ENCODE results near the gene CTTNBP2NL. TPM values are rescaled to one million over a fixed set of nuclear protein-coding genes. Genes with fewer than 3 reads are reported as not detected.

Gene CTTNBP2NL
- polyA plus RNA-seq, 2 of the 4 experiments (the other 2 are of a cell fraction), result 5.8 to 8.7 TPM

DNA sequence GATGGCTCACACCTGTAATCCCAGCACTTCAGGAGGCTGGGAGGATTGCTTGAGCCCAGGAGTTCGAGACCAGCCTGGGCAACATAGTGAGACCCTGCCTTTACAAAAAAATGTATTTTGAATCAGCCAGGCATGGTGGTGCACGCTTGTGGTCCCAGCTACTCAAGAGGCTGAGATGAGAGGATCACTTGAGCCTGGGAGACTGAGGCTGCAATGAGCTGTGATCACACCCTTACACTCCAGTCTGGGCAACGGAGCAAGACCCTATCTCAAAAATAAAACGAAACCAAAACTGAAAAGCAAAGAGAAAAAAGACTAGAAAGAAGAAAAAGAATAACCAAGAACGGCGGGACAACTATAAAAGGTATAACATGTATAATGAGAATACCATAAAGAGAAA lies 97.3 kb downstream of the CTTNBP2NL start:
- Histone ChIP-seq H3K4me1 (no peaks in the 10 kb centered on the region), H3K4me3 (no peak overlapping the region), H3K9me3 (no peaks in the 10 kb centered on the region), H3K4me2 (peak overlapping the region; percentile 38; the same call in 2 of the 3 replicates), H3K27ac (no peak overlapping the region)
- CTCF ChIA-PET, result no interaction called here
- POLR2A ChIA-PET, result no interaction called here
- TF ChIP-seq HDAC2 (IDR thresholded peaks at IDR 0.05) (no peak), ZFP36 (IDR thresholded peaks at IDR 0.05; ENCODE audit: borderline replicate concordance, partially characterized antibody) (no peak), EP300 (IDR thresholded peaks at IDR 0.05) (no peak), KDM5A (IDR thresholded peaks at IDR 0.05) (no peak), JUN (IDR thresholded peaks at IDR 0.05) (no peak), CBX8 (IDR thresholded peaks at IDR 0.05) (no peak), SMC3 (IDR thresholded peaks at IDR 0.05) (no peak), ZSCAN20 (CRISPR knock-in tag; IDR thresholded peaks at IDR 0.05) (no peak), FOXS1 (CRISPR knock-in tag; IDR thresholded peaks at IDR 0.05) (no peak), SREBF2 (IDR thresholded peaks at IDR 0.05) (no peak), FOSL2 (IDR thresholded peaks at IDR 0.05) (no peak), FOSL2 (CRISPR knock-in tag; IDR thresholded peaks at IDR 0.05) (no peak), RAD21 (conservative IDR thresholded peaks at IDR 0.05 in 1 of 2, IDR thresholded peaks at IDR 0.05 in 1 of 2) (no peak), CBX2 (IDR thresholded peaks at IDR 0.05; ENCODE audit: borderline replicate concordance, low read depth) (no peak), TFCP2L1 (CRISPR knock-in tag; IDR thresholded peaks at IDR 0.05) (no peak)
- TF ChIP-seq, protein P1, sequence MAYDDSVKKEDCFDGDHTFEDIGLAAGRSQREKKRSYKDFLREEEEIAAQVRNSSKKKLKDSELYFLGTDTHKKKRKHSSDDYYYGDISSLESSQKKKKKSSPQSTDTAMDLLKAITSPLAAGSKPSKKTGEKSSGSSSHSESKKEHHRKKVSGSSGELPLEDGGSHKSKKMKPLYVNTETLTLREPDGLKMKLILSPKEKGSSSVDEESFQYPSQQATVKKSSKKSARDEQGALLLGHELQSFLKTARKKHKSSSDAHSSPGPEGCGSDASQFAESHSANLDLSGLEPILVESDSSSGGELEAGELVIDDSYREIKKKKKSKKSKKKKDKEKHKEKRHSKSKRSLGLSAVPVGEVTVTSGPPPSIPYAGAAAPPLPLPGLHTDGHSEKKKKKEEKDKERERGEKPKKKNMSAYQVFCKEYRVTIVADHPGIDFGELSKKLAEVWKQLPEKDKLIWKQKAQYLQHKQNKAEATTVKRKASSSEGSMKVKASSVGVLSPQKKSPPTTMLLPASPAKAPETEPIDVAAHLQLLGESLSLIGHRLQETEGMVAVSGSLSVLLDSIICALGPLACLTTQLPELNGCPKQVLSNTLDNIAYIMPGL (CRISPR knock-in tag; IDR thresholded peaks at IDR 0.05; ENCODE audit: borderline replicate concordance), result no peak
- TF ChIP-seq, protein P2, sequence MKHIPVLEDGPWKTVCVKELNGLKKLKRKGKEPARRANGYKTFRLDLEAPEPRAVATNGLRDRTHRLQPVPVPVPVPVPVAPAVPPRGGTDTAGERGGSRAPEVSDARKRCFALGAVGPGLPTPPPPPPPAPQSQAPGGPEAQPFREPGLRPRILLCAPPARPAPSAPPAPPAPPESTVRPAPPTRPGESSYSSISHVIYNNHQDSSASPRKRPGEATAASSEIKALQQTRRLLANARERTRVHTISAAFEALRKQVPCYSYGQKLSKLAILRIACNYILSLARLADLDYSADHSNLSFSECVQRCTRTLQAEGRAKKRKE (CRISPR knock-in tag; IDR thresholded peaks at IDR 0.05; ENCODE audit: low read depth), result no peak
- TF ChIP-seq, protein P3, sequence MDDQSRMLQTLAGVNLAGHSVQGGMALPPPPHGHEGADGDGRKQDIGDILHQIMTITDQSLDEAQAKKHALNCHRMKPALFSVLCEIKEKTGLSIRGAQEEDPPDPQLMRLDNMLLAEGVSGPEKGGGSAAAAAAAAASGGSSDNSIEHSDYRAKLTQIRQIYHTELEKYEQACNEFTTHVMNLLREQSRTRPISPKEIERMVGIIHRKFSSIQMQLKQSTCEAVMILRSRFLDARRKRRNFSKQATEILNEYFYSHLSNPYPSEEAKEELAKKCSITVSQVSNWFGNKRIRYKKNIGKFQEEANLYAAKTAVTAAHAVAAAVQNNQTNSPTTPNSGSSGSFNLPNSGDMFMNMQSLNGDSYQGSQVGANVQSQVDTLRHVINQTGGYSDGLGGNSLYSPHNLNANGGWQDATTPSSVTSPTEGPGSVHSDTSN (IDR thresholded peaks at IDR 0.05), result no peak
- TF ChIP-seq, protein P4, sequence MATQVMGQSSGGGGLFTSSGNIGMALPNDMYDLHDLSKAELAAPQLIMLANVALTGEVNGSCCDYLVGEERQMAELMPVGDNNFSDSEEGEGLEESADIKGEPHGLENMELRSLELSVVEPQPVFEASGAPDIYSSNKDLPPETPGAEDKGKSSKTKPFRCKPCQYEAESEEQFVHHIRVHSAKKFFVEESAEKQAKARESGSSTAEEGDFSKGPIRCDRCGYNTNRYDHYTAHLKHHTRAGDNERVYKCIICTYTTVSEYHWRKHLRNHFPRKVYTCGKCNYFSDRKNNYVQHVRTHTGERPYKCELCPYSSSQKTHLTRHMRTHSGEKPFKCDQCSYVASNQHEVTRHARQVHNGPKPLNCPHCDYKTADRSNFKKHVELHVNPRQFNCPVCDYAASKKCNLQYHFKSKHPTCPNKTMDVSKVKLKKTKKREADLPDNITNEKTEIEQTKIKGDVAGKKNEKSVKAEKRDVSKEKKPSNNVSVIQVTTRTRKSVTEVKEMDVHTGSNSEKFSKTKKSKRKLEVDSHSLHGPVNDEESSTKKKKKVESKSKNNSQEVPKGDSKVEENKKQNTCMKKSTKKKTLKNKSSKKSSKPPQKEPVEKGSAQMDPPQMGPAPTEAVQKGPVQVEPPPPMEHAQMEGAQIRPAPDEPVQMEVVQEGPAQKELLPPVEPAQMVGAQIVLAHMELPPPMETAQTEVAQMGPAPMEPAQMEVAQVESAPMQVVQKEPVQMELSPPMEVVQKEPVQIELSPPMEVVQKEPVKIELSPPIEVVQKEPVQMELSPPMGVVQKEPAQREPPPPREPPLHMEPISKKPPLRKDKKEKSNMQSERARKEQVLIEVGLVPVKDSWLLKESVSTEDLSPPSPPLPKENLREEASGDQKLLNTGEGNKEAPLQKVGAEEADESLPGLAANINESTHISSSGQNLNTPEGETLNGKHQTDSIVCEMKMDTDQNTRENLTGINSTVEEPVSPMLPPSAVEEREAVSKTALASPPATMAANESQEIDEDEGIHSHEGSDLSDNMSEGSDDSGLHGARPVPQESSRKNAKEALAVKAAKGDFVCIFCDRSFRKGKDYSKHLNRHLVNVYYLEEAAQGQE (IDR thresholded peaks at IDR 0.05), result no peak
- TF ChIP-seq, protein P5, sequence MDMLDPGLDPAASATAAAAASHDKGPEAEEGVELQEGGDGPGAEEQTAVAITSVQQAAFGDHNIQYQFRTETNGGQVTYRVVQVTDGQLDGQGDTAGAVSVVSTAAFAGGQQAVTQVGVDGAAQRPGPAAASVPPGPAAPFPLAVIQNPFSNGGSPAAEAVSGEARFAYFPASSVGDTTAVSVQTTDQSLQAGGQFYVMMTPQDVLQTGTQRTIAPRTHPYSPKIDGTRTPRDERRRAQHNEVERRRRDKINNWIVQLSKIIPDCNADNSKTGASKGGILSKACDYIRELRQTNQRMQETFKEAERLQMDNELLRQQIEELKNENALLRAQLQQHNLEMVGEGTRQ (IDR thresholded peaks at IDR 0.05), result no peak
- 47% methylated on average over 6 of the region's 6 CpGs for WGBS (ENCODE audit: missing lambda C conversion rate)
- DNase-seq (ENCODE audit: low read depth in 1 of 2, low spot score in 1 of 2) (no peak), ATAC-seq (no peak), FAIRE-seq (no peak)

DNA sequence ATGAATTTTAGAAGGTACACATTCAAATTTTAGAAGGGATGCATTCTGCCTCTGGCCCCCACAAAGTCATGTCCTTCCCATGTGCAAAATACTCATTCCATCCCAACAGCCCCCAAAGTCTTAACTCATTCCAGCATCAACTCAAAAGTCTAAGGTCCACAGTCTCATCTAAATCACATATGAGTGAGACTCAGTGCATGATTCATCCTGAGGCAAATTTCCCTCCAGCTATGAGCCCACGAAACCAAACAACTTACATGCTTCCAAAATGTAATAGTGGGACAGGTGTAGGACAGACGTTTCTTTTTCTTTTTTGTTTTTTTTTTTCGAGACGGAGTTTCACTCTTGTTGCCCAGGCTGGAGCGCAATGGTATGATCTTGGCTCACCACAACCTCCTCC lies 100.3 kb downstream of the CTTNBP2NL start:
- ATAC-seq (no peak), FAIRE-seq (no peak), DNase-seq (ENCODE audit: low read depth in 1 of 2, low spot score in 1 of 2) (no peak)
- TF ChIP-seq CBX2 (IDR thresholded peaks at IDR 0.05; ENCODE audit: borderline replicate concordance, low read depth) (no peak), CBX8 (IDR thresholded peaks at IDR 0.05) (no peak), HOXA7 (CRISPR knock-in tag; IDR thresholded peaks at IDR 0.05) (no peak), ZNF302 (CRISPR knock-in tag; IDR thresholded peaks at IDR 0.05) (no peak), EP300 (IDR thresholded peaks at IDR 0.05) (no peak), ZSCAN20 (CRISPR knock-in tag; IDR thresholded peaks at IDR 0.05) (no peak), ESRRA (IDR thresholded peaks at IDR 0.05; ENCODE audit: borderline replicate concordance, low read length) (no peak)
- TF ChIP-seq, protein P6, sequence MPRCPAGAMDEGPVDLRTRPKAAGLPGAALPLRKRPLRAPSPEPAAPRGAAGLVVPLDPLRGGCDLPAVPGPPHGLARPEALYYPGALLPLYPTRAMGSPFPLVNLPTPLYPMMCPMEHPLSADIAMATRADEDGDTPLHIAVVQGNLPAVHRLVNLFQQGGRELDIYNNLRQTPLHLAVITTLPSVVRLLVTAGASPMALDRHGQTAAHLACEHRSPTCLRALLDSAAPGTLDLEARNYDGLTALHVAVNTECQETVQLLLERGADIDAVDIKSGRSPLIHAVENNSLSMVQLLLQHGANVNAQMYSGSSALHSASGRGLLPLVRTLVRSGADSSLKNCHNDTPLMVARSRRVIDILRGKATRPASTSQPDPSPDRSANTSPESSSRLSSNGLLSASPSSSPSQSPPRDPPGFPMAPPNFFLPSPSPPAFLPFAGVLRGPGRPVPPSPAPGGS (IDR thresholded peaks at IDR 0.05), result no peak
- TF ChIP-seq, protein P2 (CRISPR knock-in tag; IDR thresholded peaks at IDR 0.05; ENCODE audit: low read depth), result no peak
- Histone ChIP-seq H3K27ac (no peak overlapping the region), H3K4me1 (peaks cover under 1% of the 10 kb centered on the region; the same call in 2 of the 3 replicates), H3K4me2 (no peak overlapping the region), H3K9me3 (no peaks in the 10 kb centered on the region), H3K4me3 (no peak overlapping the region)
- 54% methylated on average over 5 of the region's 5 CpGs for WGBS (ENCODE audit: missing lambda C conversion rate)
- POLR2A ChIA-PET, result no interaction called here
- CTCF ChIA-PET, result no interaction called here
